Thymus (tissue), 11 donors: ENCODE results near the gene ELMO1. TPM values are rescaled to one million over a fixed set of nuclear protein-coding genes. Genes with fewer than 3 reads are reported as not detected.

Source experiments
- DNase-seq, 9 donors: peaks; one replicate each; pipeline ENCODE4 v3.0.0-alpha.2; 2013; ENCODE audit warnings: low spot score in 9 of 9, low read depth in 6 of 9, missing footprints in 1 of 9
- H3K27ac ChIP-seq, 2 donors: one replicate each; pipeline ENCODE4 v1.5.1; 2013; ENCODE audit warnings: control low read depth in 1 of 2, low read depth in 1 of 2, low read length in 1 of 2, mild to moderate bottlenecking in 1 of 2, moderate library complexity in 1 of 2
- H3K27me3 ChIP-seq, 2 donors: one replicate each; pipeline ENCODE4 v1.5.1; 2013; ENCODE audit warnings: low read length in 1 of 2; ENCODE audit not compliant: control insufficient read depth in 2 of 2, insufficient read depth in 1 of 2
- H3K36me3 ChIP-seq, 2 donors: one replicate each; pipeline ENCODE4 v1.5.1; 2013; ENCODE audit warnings: low read length in 1 of 2, mild to moderate bottlenecking in 1 of 2, moderate library complexity in 1 of 2; ENCODE audit not compliant: control insufficient read depth in 2 of 2, insufficient read depth in 2 of 2
- H3K4me1 ChIP-seq, 2 donors: one replicate each; pipeline ENCODE4 v1.5.1; 2013; ENCODE audit warnings: low read length in 2 of 2; ENCODE audit not compliant: control insufficient read depth in 2 of 2, insufficient read depth in 2 of 2
- H3K4me3 ChIP-seq, 2 donors: one replicate each; pipeline ENCODE4 v1.5.1; 2013; ENCODE audit warnings: low read length in 2 of 2, control low read depth in 1 of 2, mild to moderate bottlenecking in 1 of 2
- H3K9me3 ChIP-seq, 2 donors: one replicate each; pipeline ENCODE4 v1.5.1; 2013; ENCODE audit warnings: low read length in 1 of 2, mild to moderate bottlenecking in 1 of 2; ENCODE audit not compliant: control insufficient read depth in 2 of 2, insufficient read depth in 1 of 2
- WGBS: extraction: QIAGEN DNeasy Blood & Tissue Kit; methylation state at CpG from one replicate; pipeline ENCODE4 v1.1.7; 2013; 5-methylcytosine and 5-hydroxymethylcytosine counted together
- polyA plus RNA-seq: library from polyadenylated mRNA; stranded (reverse); fragments of 200-250 nt; gene quantifications from one replicate; pipeline ENCODE4 v1.2.3, GENCODE V29; 2013
- total RNA-seq: library from RNA; stranded (reverse); fragments of 120-200 nt; gene quantifications from one replicate; pipeline ENCODE4 v1.2.4, GENCODE V29; 2013
- donor health status: healthy.

ELMO1 gene
- total and polyA plus RNA-seq, 2 donors = 18.7 to 22.5 TPM

DNA sequence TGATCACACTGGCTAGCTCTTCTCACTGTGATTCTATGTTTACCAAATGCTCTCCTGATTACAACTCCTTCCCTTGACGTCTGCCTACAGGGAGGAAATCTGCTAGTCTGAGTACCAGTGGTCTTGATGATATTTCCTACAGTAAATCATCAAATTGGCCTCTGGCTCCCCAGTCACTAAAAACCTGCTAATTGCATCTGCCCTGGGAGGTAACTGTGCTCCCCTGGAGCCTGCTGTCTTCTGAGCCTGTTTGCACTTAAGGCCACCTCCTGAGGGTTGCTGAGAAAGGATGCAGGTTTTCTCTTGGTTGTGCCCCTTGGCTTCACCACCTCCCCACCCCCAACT, 56.0 kb downstream of the ELMO1 start:
- WGBS = 90% methylated on average over 1 of the region's 1 CpG
- no peak overlapping the region for H3K27ac ChIP-seq
- no peaks in the 10 kb centered on the region for H3K9me3 ChIP-seq
- no peaks in the 10 kb centered on the region for H3K27me3 ChIP-seq
- H3K4me1 ChIP-seq = peaks cover 0 to 31% of the 10 kb centered on the region in 2 donors
- H3K36me3 ChIP-seq = no peaks in the 10 kb centered on the region
- no peak for DNase-seq
- no peak overlapping the region for H3K4me3 ChIP-seq

- WGBS = 63% methylated on average over 10 of the region's 10 CpGs
- no peak overlapping the region for H3K4me3 ChIP-seq
- no peaks in the 10 kb centered on the region for H3K27me3 ChIP-seq
- no peaks in the 10 kb centered on the region for H3K9me3 ChIP-seq
- H3K4me1 ChIP-seq = peaks cover 0 to 31% of the 10 kb centered on the region in 2 donors
- H3K36me3 ChIP-seq = no peaks in the 10 kb centered on the region
- DNase-seq = no peak
- H3K27ac ChIP-seq = no peak overlapping the region
Measured at GRCh38 chr7:37391791-37392672, 56.6 kb downstream of the ELMO1 start.

DNA sequence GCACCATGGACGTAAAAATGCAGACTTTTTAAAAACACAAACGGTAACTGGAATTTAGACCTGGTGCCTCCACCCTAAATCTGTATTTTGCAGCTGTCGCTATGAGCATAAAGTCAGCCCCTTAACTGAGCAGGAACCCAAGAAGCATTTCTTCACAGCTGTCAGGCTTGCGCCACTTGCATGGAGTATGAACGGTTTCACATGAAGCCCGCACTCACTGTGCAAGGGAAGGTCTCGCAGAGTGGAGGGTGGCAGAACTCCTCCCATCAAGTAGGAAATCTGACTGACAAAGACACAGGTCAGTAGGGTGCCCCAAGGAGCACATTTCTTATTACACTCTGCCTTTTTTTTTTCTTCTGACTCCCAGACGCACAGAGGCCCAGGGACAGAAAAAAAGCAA, 58.5 kb downstream of the ELMO1 start:
- Histone ChIP-seq H3K4me3 (no peak overlapping the region), H3K4me1 (peaks cover 0 to 37% of the 10 kb centered on the region in 2 donors), H3K27me3 (no peaks in the 10 kb centered on the region), H3K9me3 (no peaks in the 10 kb centered on the region), H3K36me3 (no peaks in the 10 kb centered on the region), H3K27ac (peak overlapping the region in 1 of 2 donors; percentile 29)
- WGBS = 89% methylated on average over 8 of the region's 8 CpGs
- DNase-seq = peak in 1 of 9 donors; percentile 35

- H3K27ac ChIP-seq = no peak overlapping the region
- H3K9me3 ChIP-seq = no peaks in the 10 kb centered on the region
- WGBS = 97% methylated on average over 4 of the region's 4 CpGs
- H3K27me3 ChIP-seq = no peaks in the 10 kb centered on the region
- no peaks in the 10 kb centered on the region for H3K36me3 ChIP-seq
- no peak for DNase-seq
- H3K4me3 ChIP-seq = no peak overlapping the region
- peaks cover 0 to 37% of the 10 kb centered on the region in 2 donors for H3K4me1 ChIP-seq
Measured at GRCh38 chr7:37388811-37389210, 59.9 kb downstream of the ELMO1 start.

- peaks cover 0 to 24% of the 10 kb centered on the region in 2 donors for H3K4me1 ChIP-seq
- no peak overlapping the region for H3K27ac ChIP-seq
- 71% methylated on average over 6 of the region's 6 CpGs for WGBS
- H3K9me3 ChIP-seq = no peaks in the 10 kb centered on the region
- H3K27me3 ChIP-seq = no peaks in the 10 kb centered on the region
- H3K36me3 ChIP-seq = no peaks in the 10 kb centered on the region
- no peak for DNase-seq
- H3K4me3 ChIP-seq = no peak overlapping the region
Measured at GRCh38 chr7:37385787-37386186, 62.9 kb downstream of the ELMO1 start.

- DNase-seq = no peak
- no peak overlapping the region for H3K27ac ChIP-seq
- H3K4me3 ChIP-seq = no peak overlapping the region
- peaks cover 0 to 6% of the 10 kb centered on the region in 2 donors for H3K4me1 ChIP-seq
- H3K9me3 ChIP-seq = no peaks in the 10 kb centered on the region
- 37% methylated on average over 1 of the region's 1 CpG for WGBS
- no peaks in the 10 kb centered on the region for H3K36me3 ChIP-seq
- H3K27me3 ChIP-seq = no peaks in the 10 kb centered on the region
Measured at GRCh38 chr7:37382546-37383088, 66.0 kb downstream of the ELMO1 start.

- Histone ChIP-seq H3K4me3 (no peak overlapping the region), H3K4me1 (peaks cover 0 to 3% of the 10 kb centered on the region in 2 donors), H3K36me3 (no peaks in the 10 kb centered on the region), H3K9me3 (peaks cover 0 to 5% of the 10 kb centered on the region in 2 donors), H3K27me3 (no peaks in the 10 kb centered on the region), H3K27ac (no peak overlapping the region)
- 96% methylated on average over 4 of the region's 4 CpGs for WGBS
- DNase-seq = no peak
Measured at GRCh38 chr7:37380831-37381230, 67.8 kb downstream of the ELMO1 start.

GRCh38 chr7:37379546-37380277, 69.0 kb downstream of the ELMO1 start:
- H3K4me3 ChIP-seq = no peak overlapping the region
- no peaks in the 10 kb centered on the region for H3K36me3 ChIP-seq
- no peak overlapping the region for H3K27ac ChIP-seq
- no peaks in the 10 kb centered on the region for H3K4me1 ChIP-seq
- no peaks in the 10 kb centered on the region for H3K27me3 ChIP-seq
- H3K9me3 ChIP-seq = peaks cover 0 to 5% of the 10 kb centered on the region in 2 donors
- no peak for DNase-seq
- WGBS = 90% methylated on average over 4 of the region's 4 CpGs

GRCh38 chr7:37377231-37377630, 71.4 kb downstream of the ELMO1 start:
- DNase-seq = no peak
- Histone ChIP-seq H3K4me3 (no peak overlapping the region), H3K9me3 (peaks cover 0 to 5% of the 10 kb centered on the region in 2 donors), H3K27ac (no peak overlapping the region), H3K4me1 (no peaks in the 10 kb centered on the region), H3K36me3 (no peaks in the 10 kb centered on the region), H3K27me3 (no peaks in the 10 kb centered on the region)
- WGBS = 96% methylated on average over 5 of the region's 5 CpGs
